H1 (cell line): Measurements from ENCODE around the gene PXDN. TPM values are rescaled to one million over a fixed set of nuclear protein-coding genes. Genes with fewer than 3 reads are reported as not detected.

ENCODE experiments used
- CTCF ChIA-PET: fragments of 300-600 bp; sonication (Branson Sonifier 250); formaldehyde crosslinking; loops from one replicate; lab custom pipeline; 2021; ENCODE audit not compliant: partially characterized antibody; lab: Charles Lee
- POLR2A ChIA-PET: fragments of 300-600 bp; sonication (Branson Sonifier 250); formaldehyde crosslinking; loops from one replicate; lab custom pipeline; 2021; ENCODE audit warnings: inconsistent platforms; ENCODE audit not compliant: partially characterized antibody; lab: Charles Lee
- DNase-seq, 2 experiments: peaks; one replicate each; pipeline versions ENCODE4 v3.0.0 to v3.0.0-alpha.2; 2010 to 2022; ENCODE audit warnings: low spot score in 2 of 2, low read depth in 1 of 2, mixed read lengths in 1 of 2
- FAIRE-seq: peaks from 2 replicates; lab custom pipeline; 2011; peaks lifted over from hg19 to GRCh38; lab: Jason Lieb, UNC
- H2AFZ ChIP-seq: 2 replicates; pipeline ENCODE4 v1.8.1; 2012; ENCODE audit warnings: low read length, inconsistent platforms
- H2AK5ac ChIP-seq: 2 replicates; pipeline ENCODE4 v1.6.1; 2013; ENCODE audit warnings: low read depth, low read length
- H2BK120ac ChIP-seq: replicated peaks from 2 replicates; pipeline ENCODE3; 2013; ENCODE audit warnings: low read depth, low read length, inconsistent platforms
- H2BK12ac ChIP-seq: 2 replicates; pipeline ENCODE4 v1.6.1; 2013; ENCODE audit warnings: low read depth, low read length
- H2BK15ac ChIP-seq: 2 replicates; pipeline ENCODE4 v1.6.1; 2013; ENCODE audit warnings: low read length
- H2BK20ac ChIP-seq: 2 replicates; pipeline ENCODE4 v1.6.1; 2013; ENCODE audit warnings: low read length
- H2BK5ac ChIP-seq: 2 replicates; pipeline ENCODE4 v1.6.1; 2013; ENCODE audit warnings: low read depth, low read length
- H3K14ac ChIP-seq: 2 replicates; pipeline ENCODE4 v1.6.1; 2013; ENCODE audit warnings: inconsistent platforms; ENCODE audit not compliant: insufficient read length
- H3K18ac ChIP-seq: 2 replicates; pipeline ENCODE4 v1.6.1; 2013; ENCODE audit warnings: low read length; ENCODE audit errors: extremely low read depth
- H3K23ac ChIP-seq: 2 replicates; pipeline ENCODE4 v1.6.1; 2013; ENCODE audit warnings: inconsistent platforms; ENCODE audit not compliant: insufficient read length
- H3K23me2 ChIP-seq: 2 replicates; pipeline ENCODE4 v1.6.1; 2013; ENCODE audit warnings: low read depth, low read length
- H3K27ac ChIP-seq: 2 replicates; pipeline ENCODE4 v1.6.1; 2011; ENCODE audit warnings: low read depth, low read length, inconsistent platforms
- H3K27me3 ChIP-seq, 4 experiments: replicated peaks in 1 of 4; 1 replicate in 1 of 4; 2 replicates in 3 of 4; pipeline versions ENCODE4 v1.6.1 to v1.8.1; 2011 to 2013; ENCODE audit warnings: low read length in 3 of 4, mild to moderate bottlenecking in 3 of 4, inconsistent platforms in 2 of 4, mixed read lengths in 2 of 4, moderate library complexity in 1 of 4; ENCODE audit not compliant: control insufficient read depth in 3 of 4, insufficient read depth in 3 of 4; ENCODE audit errors: extremely low read depth in 1 of 4
- H3K36me3 ChIP-seq, 4 experiments: 2 replicates each; pipeline versions ENCODE4 v1.6.1 to v1.8.1; 2011 to 2013; ENCODE audit warnings: mild to moderate bottlenecking in 4 of 4, low read length in 3 of 4, moderate library complexity in 2 of 4, control low read depth in 1 of 4, inconsistent platforms in 1 of 4; ENCODE audit not compliant: insufficient read depth in 4 of 4, control insufficient read depth in 2 of 4
- H3K4ac ChIP-seq: replicated peaks from 2 replicates; pipeline ENCODE3; 2013; ENCODE audit warnings: low read length, low read depth, mixed read lengths, inconsistent platforms; ENCODE audit not compliant: insufficient read length
- H3K4me1 ChIP-seq, 4 experiments: replicated peaks in 1 of 4; 1 replicate in 1 of 4; 2 replicates in 3 of 4; pipeline versions ENCODE4 v1.6.1 to v1.8.1; 2011 to 2013; ENCODE audit warnings: low read length in 3 of 4, inconsistent platforms in 2 of 4, mixed read lengths in 1 of 4; ENCODE audit not compliant: insufficient read depth in 4 of 4, control insufficient read depth in 3 of 4
- H3K4me2 ChIP-seq, 2 experiments: 2 replicates each; pipeline versions ENCODE4 v1.6.1 to v1.8.1; 2011 to 2013; ENCODE audit warnings: low read depth in 2 of 2, low read length in 2 of 2, control low read depth in 1 of 2, inconsistent platforms in 1 of 2, mild to moderate bottlenecking in 1 of 2; ENCODE audit not compliant: insufficient read depth in 1 of 2
- H3K4me3 ChIP-seq, 4 experiments: fragments of 200-600, 300-600 bp in 1 of 4; sonication (generic), shearing (Covaris generic), sonication (Bioruptor Twin) in 1 of 4; 2 replicates each; pipeline versions ENCODE4 v1.5.1 to v1.8.1; 2011 to 2016; ENCODE audit warnings: low read length in 4 of 4, low read depth in 3 of 4, control low read depth in 2 of 4, inconsistent platforms in 2 of 4, mild to moderate bottlenecking in 2 of 4, mixed read lengths in 1 of 4, moderate library complexity in 1 of 4; ENCODE audit not compliant: insufficient read depth in 2 of 4; ENCODE audit errors: extremely low read depth in 1 of 4
- H3K56ac ChIP-seq: replicated peaks from 2 replicates; pipeline ENCODE3; 2013; ENCODE audit warnings: low read depth, mild to moderate bottlenecking, mixed read lengths, low read length, inconsistent platforms; ENCODE audit not compliant: insufficient read length
- H3K79me1 ChIP-seq: 2 replicates; pipeline ENCODE4 v1.6.1; 2013; ENCODE audit warnings: low read depth, low read length, control low read depth
- H3K79me2 ChIP-seq, 2 experiments: 2 replicates each; pipeline versions ENCODE4 v1.6.1 to v1.8.1; 2012 to 2013; ENCODE audit warnings: low read length in 2 of 2, mild to moderate bottlenecking in 2 of 2, inconsistent platforms in 1 of 2; ENCODE audit not compliant: insufficient read depth in 2 of 2, control insufficient read depth in 1 of 2
- H3K9ac ChIP-seq, 4 experiments: replicated peaks in 1 of 4; 1 replicate in 1 of 4; 2 replicates in 3 of 4; pipeline versions ENCODE4 v1.6.1 to v1.8.1; 2011 to 2013; ENCODE audit warnings: low read depth in 3 of 4, low read length in 3 of 4, control low read depth in 2 of 4, mild to moderate bottlenecking in 2 of 4, moderate library complexity in 2 of 4, inconsistent platforms in 1 of 4; ENCODE audit errors: extremely low read depth in 1 of 4
- H3K9me3 ChIP-seq, 2 experiments: 2 replicates each; pipeline versions ENCODE4 v1.6.1 to v1.8.1; 2012 to 2013; ENCODE audit warnings: mild to moderate bottlenecking in 2 of 2, moderate library complexity in 2 of 2, control low read depth in 1 of 2, inconsistent platforms in 1 of 2, low read depth in 1 of 2, low read length in 1 of 2, mixed read lengths in 1 of 2; ENCODE audit not compliant: insufficient read depth in 2 of 2
- H4K20me1 ChIP-seq, 2 experiments: replicated peaks in 1 of 2; 2 replicates each; pipeline versions ENCODE3 to v1.8.1; 2011 to 2013; ENCODE audit warnings: inconsistent platforms in 2 of 2, low read length in 2 of 2, mild to moderate bottlenecking in 1 of 2; ENCODE audit not compliant: insufficient read depth in 2 of 2, control insufficient read depth in 1 of 2
- H4K5ac ChIP-seq: 2 replicates; pipeline ENCODE4 v1.6.1; 2013; ENCODE audit warnings: low read length, low read depth, mixed read lengths, inconsistent platforms; ENCODE audit not compliant: insufficient read length
- H4K8ac ChIP-seq: 2 replicates; pipeline ENCODE4 v1.8.0; 2013; ENCODE audit warnings: mild to moderate bottlenecking, moderate library complexity, low read length, inconsistent platforms; ENCODE audit not compliant: insufficient read depth; ENCODE audit errors: extremely low read depth
- H4K91ac ChIP-seq: replicated peaks from 2 replicates; pipeline ENCODE3; 2013; ENCODE audit warnings: low read length, mixed read lengths, inconsistent platforms; ENCODE audit not compliant: insufficient read length
- CTCF ChIP-seq, 3 experiments: IDR thresholded peaks; 1 replicate in 2 of 3; 2 replicates in 1 of 3; pipeline versions ENCODE4 v1.5.1 to v1.6.1; 2011; ENCODE audit warnings: low read length in 3 of 3, mild to moderate bottlenecking in 3 of 3, inconsistent platforms in 2 of 3, low read depth in 1 of 3, moderate library complexity in 1 of 3; ENCODE audit not compliant: insufficient read depth in 1 of 3; ENCODE audit errors: control extremely low read depth in 1 of 3
- MAFK ChIP-seq: IDR thresholded peaks from 2 replicates; pipeline ENCODE4 v1.6.1; 2012; ENCODE audit warnings: low read depth, mild to moderate bottlenecking, improper control_type of control experiment, low read length
- whole genome bisulfite sequencing, 2 experiments: shearing (Covaris generic) in 1 of 2; methylation state at CpG; one replicate each; pipeline versions ENCODE4 v1.1.6 to v1.1.7; 2013 to 2015; ENCODE audit warnings: low lambda C conversion rate in 2 of 2, mixed read lengths in 2 of 2, inconsistent platforms in 1 of 2, low coverage in 1 of 2, missing lambda C conversion rate in 1 of 2; ENCODE audit not compliant: insufficient replicate concordance in 2 of 2, insufficient coverage in 1 of 2, insufficient read length in 1 of 2; ENCODE audit errors: extremely low coverage in 1 of 2, missing lambda C conversion rate in 1 of 2; 5-methylcytosine and 5-hydroxymethylcytosine counted together
- polyA plus RNA-seq, 7 experiments: library from polyadenylated mRNA; depleted of rRNA in 3 of 7; stranded (reverse) in 5 of 7; unstranded in 2 of 7; fragments of >200 nt in 5 of 7; fragments of 200-250 nt in 2 of 7; gene quantifications; 1 replicate in 5 of 7; 2 replicates in 1 of 7; 4 replicates in 1 of 7; pipeline versions ENCODE4 v1.2.1 to v1.2.3, GENCODE V29; 2011 to 2013; ENCODE audit warnings: missing spikeins in 2 of 7, mixed read lengths in 2 of 7
- total RNA-seq: library from RNA; stranded (reverse); fragmentation: NEBNext Ultra II Directional; extraction: Animal tissue kit (Norgen Biotek cat#: 25700); gene quantifications from 2 replicates; pipeline ENCODE4 v1.2.1, GENCODE V29; 2021

PXDN gene
- total and polyA plus RNA-seq, 2 of the 8 experiments (the other 6 are each of a cell fraction or from before 2014, with no cell fraction given): 104 to 141 TPM

- ChIA-PET POLR2A (interaction anchor here (1.3 to 2.4 kb wide), 3 partner anchors 12 to 148 kb away, joined by 4 to 8 read pairs (median 7); no protein-coding TSS in a partner anchor), CTCF (interaction anchor here (0.6 to 6.9 kb wide), 21 partner anchors 8 to 1030 kb away, joined by 3 to 68 read pairs (median 4); no protein-coding TSS in a partner anchor)
- no peaks in the 10 kb centered on the region for H3K27me3 ChIP-seq
- H4K8ac ChIP-seq: no peak overlapping the region
- no peak overlapping the region for H3K4me2 ChIP-seq
- TF ChIP-seq MAFK (no peak), CTCF (IDR thresholded peaks at IDR 0.05; ENCODE audit: control extremely low read depth in 1 of 3, insufficient read depth in 1 of 3, low read depth in 1 of 3, low read length in 3 of 3) (0 out of 4 replicates have a peak, but pooled peaks of 1 of the 3 experiments have one; percentile 6)
- 87% methylated on average over 15 of the region's 15 CpGs; no CpG with 5 or more reads in 1 of the 2 experiments for WGBS, 2 experiments
- H3K4me1 ChIP-seq: peaks cover 0 to 16% (median 10%) of the 10 kb centered on the region in 4 experiments; a peak in 6 of 7 replicates
- peak overlapping the region; percentile 99 for H2BK15ac ChIP-seq
- H3K9me3 ChIP-seq: peaks cover 0 to 3% of the 10 kb centered on the region in 2 experiments; a peak in 1 of 4 replicates
- H4K91ac ChIP-seq: no peak overlapping the region
- H3K79me1 ChIP-seq: peaks cover 3% of the 10 kb centered on the region
- no peak overlapping the region for H2AFZ ChIP-seq
- H3K23me2 ChIP-seq: peaks cover 16% of the 10 kb centered on the region
- no peak overlapping the region for H3K4me3 ChIP-seq
- no peak overlapping the region for H3K18ac ChIP-seq
- H4K5ac ChIP-seq: no peak overlapping the region
- H2BK5ac ChIP-seq: no peak overlapping the region
- DNase-seq: no peak
- H2BK12ac ChIP-seq: 0 out of 2 replicates have a peak overlapping the region, but pooled peaks have one; percentile 17
- H2BK120ac ChIP-seq: no peak overlapping the region
- no peak overlapping the region for H3K27ac ChIP-seq
- no peaks in the 10 kb centered on the region; a peak in 1 of 8 replicates for H3K36me3 ChIP-seq
- H3K9ac ChIP-seq: no peak overlapping the region
- peak overlapping the region; percentile 55; the same call in 1 of the 2 replicates for H2BK20ac ChIP-seq
- H4K20me1 ChIP-seq: peaks cover 0 to 11% of the 10 kb centered on the region in 2 experiments
- no peaks in the 10 kb centered on the region for H3K79me2 ChIP-seq
- H3K23ac ChIP-seq: no peak overlapping the region
- no peak overlapping the region for H3K14ac ChIP-seq
- no peak overlapping the region for H2AK5ac ChIP-seq
- H3K4ac ChIP-seq: no peak overlapping the region
- no peak for FAIRE-seq
- no peak overlapping the region for H3K56ac ChIP-seq
Observed at GRCh38 chr2:1593371-1594122, 150.8 kb downstream of the PXDN start.
